Epithelial cell of esophagus (primary cell): ENCODE measurements around the gene UNKL.

Experiments used
- DNase-seq: peaks from one replicate; pipeline ENCODE4 v3.0.0; 2010; ENCODE audit warnings: low read depth
- H3K4me3 ChIP-seq: 2 replicates; pipeline ENCODE4 v1.5.1; 2011; ENCODE audit warnings: mild to moderate bottlenecking, low read length, control low read depth
- TF ChIP-seq, protein P1 (sequence below): IDR thresholded peaks from 2 replicates; pipeline ENCODE4 v1.5.1; 2011; ENCODE audit warnings: low read depth, mild to moderate bottlenecking, low read length, control low read depth, inconsistent platforms; ENCODE audit not compliant: insufficient read depth; ENCODE audit errors: missing control alignments

Gene UNKL

GRCh38 chr16:1425616-1426370 lies 11.3 kb upstream of the UNKL start:
- no peak overlapping the region for H3K4me3 ChIP-seq
- no peak for DNase-seq
- TF ChIP-seq, protein P1, sequence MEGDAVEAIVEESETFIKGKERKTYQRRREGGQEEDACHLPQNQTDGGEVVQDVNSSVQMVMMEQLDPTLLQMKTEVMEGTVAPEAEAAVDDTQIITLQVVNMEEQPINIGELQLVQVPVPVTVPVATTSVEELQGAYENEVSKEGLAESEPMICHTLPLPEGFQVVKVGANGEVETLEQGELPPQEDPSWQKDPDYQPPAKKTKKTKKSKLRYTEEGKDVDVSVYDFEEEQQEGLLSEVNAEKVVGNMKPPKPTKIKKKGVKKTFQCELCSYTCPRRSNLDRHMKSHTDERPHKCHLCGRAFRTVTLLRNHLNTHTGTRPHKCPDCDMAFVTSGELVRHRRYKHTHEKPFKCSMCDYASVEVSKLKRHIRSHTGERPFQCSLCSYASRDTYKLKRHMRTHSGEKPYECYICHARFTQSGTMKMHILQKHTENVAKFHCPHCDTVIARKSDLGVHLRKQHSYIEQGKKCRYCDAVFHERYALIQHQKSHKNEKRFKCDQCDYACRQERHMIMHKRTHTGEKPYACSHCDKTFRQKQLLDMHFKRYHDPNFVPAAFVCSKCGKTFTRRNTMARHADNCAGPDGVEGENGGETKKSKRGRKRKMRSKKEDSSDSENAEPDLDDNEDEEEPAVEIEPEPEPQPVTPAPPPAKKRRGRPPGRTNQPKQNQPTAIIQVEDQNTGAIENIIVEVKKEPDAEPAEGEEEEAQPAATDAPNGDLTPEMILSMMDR, result no peak

- no peak overlapping the region for H3K4me3 ChIP-seq
- TF ChIP-seq, protein P1, result no peak
- no peak for DNase-seq
Observed at GRCh38 chr16:1424028-1424427, 9.5 kb upstream of the UNKL start.

- DNase-seq, result no peak
- TF ChIP-seq, protein P1, result no peak
- no peak overlapping the region for H3K4me3 ChIP-seq
Observed at GRCh38 chr16:1422076-1422475, 7.6 kb upstream of the UNKL start.

- TF ChIP-seq, protein P1, result no peak
- peak overlapping the region; percentile 90 for H3K4me3 ChIP-seq
- DNase-seq, result no peak
Observed at GRCh38 chr16:1420111-1420539, 5.6 kb upstream of the UNKL start.

- TF ChIP-seq, protein P1, result no peak
- DNase-seq, result peak; percentile 62
- H3K4me3 ChIP-seq, result no peak overlapping the region
Observed at GRCh38 chr16:1416521-1416941, 2.0 kb upstream of the UNKL start.

GRCh38 chr16:1413684-1414531 lies 596 bp downstream of the UNKL start:
- H3K4me3 ChIP-seq, result peak overlapping the region; percentile 74
- TF ChIP-seq, protein P1, result no peak
- peak; percentile 52 for DNase-seq

DNA sequence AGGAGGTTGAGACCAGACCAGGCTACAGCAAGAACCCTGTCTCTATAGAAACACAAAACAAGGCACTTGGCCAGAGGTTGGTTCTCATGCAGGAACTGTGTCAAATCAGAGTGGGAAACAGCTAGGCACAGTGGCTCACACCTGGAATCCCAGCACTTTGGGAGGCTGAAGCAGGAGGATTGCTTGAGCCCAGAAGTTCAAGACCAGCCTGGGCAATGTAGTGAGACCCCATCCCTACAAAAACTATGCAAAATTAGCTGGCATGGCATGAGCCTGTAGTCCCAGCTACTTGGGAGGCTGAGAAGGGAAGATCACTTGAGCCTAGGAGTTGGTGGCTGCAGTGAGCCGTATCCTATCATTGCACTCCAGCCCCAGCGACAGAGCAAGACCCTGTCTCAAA lies 1.7 kb downstream of the UNKL start:
- DNase-seq, result no peak
- TF ChIP-seq, protein P1, result no peak

More for the DNA sequence above, 1.7 kb downstream of the UNKL start:
- no peak overlapping the region for H3K4me3 ChIP-seq
